Adrenal gland (tissue), 12 donors: ENCODE results near the gene ITIH5. TPM values are rescaled to one million over a fixed set of nuclear protein-coding genes. Genes with fewer than 3 reads are reported as not detected.
A peak's percentile ranks its signal among the peaks of the same experiment; 100 is the strongest.

Source experiments
- DNase-seq, 7 donors: peaks; one replicate each; pipeline ENCODE4 v3.0.0-alpha.2; 2019 to 2020
- H3K27ac ChIP-seq, 5 donors: fragments of 200-600 bp; sonication (generic) in 4 of 5; 1 replicate in 3 of 5; 2 replicates in 2 of 5; pipeline versions ENCODE4 v1.5.1 to v1.8.0; 2016 to 2020; ENCODE audit warnings: mild to moderate bottlenecking in 1 of 5
- H3K27me3 ChIP-seq: fragments of 200-600 bp; 2 replicates; pipeline ENCODE4 v1.8.0; 2021
- H3K36me3 ChIP-seq, 2 donors: fragments of 200-600 bp; replicated peaks in 1 of 2; 1 replicate in 1 of 2; 2 replicates in 1 of 2; pipeline versions ENCODE4 v1.5.1 to v1.8.0; 2018 to 2022
- H3K4me1 ChIP-seq, 2 donors: fragments of 200-600 bp; replicated peaks in 1 of 2; 1 replicate in 1 of 2; 2 replicates in 1 of 2; pipeline versions ENCODE4 v1.5.1 to v1.8.0; 2018 to 2021
- H3K4me3 ChIP-seq, 4 donors: fragments of 200-600 bp; sonication (generic) in 3 of 4; one replicate each; pipeline ENCODE4 v1.5.1; 2016 to 2018
- H3K9me3 ChIP-seq, 3 donors: fragments of 200-600 bp; sonication (generic) in 1 of 3; replicated peaks in 1 of 3; 1 replicate in 2 of 3; 2 replicates in 1 of 3; pipeline versions ENCODE4 v1.5.1 to v1.8.0; 2016 to 2021
- POLR2A ChIP-seq, 2 donors: fragments of 450-650 bp; IDR thresholded peaks; one replicate each; pipeline ENCODE4 v1.6.1; 2017; ENCODE audit warnings: antibody characterized with exemption in 2 of 2, mild to moderate bottlenecking in 2 of 2, moderate library complexity in 1 of 2
- WGBS, 4 donors: extraction: QIAGEN DNeasy Blood & Tissue Kit in 2 of 4; methylation state at CpG; one replicate each; pipeline versions ENCODE4 v1.1.5 to v1.1.7; 2013 to 2017; 5-methylcytosine and 5-hydroxymethylcytosine counted together
- intact Hi-C, 2 donors: fragments of 100-400 bp; cut with DNase I; formaldehyde crosslinking; loops; one replicate each; pipeline versions ENCODE4 v1.14.1 to v1.15.0; 2022 to 2023
- polyA plus RNA-seq, 3 donors: library from polyadenylated mRNA; stranded (reverse); fragments of 200-250 nt in 2 of 3; fragments of 350-450 nt in 1 of 3; fragmentation: Illumina TruSeq in 1 of 3; extraction: RNeasy Lipid Tissue Mini Kit (QIAGEN cat#74804) in 1 of 3; gene quantifications; one replicate each; pipeline ENCODE4 v1.2.3, GENCODE V29; 2013 to 2014
- total RNA-seq, 9 donors: library from RNA; depleted of rRNA in 4 of 9; stranded (reverse); fragments of >200 nt in 4 of 9; fragments of 120-200 nt in 1 of 9; fragmentation: NEBNext Ultra II Directional in 1 of 9; extraction: Animal tissue kit (Norgen Biotek cat#: 25700) in 1 of 9; gene quantifications; one replicate each; pipeline versions ENCODE4 v1.1.0 to v1.2.4, GENCODE V29; 2013 to 2023
- TF ChIP-seq, protein P1 (sequence below), 6 experiments: fragments of 450-650 bp in 4 of 6; fragments of 200-600 bp in 2 of 6; sonication (generic) in 1 of 6; IDR thresholded peaks; 1 replicate in 5 of 6; 2 replicates in 1 of 6; pipeline versions ENCODE4 v1.5.1 to v1.8.0; 2016 to 2021; ENCODE audit warnings: antibody characterized with exemption in 6 of 6, mild to moderate bottlenecking in 2 of 6, moderate library complexity in 1 of 6
- donor health status: healthy with polysubstance abuse.
- donor health status: Bipolar disorder and iron deficiency.
- donor health status: DM: yes; HTN: yes; CAD: no.
- donor health status: DM: no; HTN: no; CAD: no.
- donor health status: DM: no; HTN: no; CAD: no.
- donor health status: DM: yes; HTN: yes; CAD: no.

Gene ITIH5
- total and polyA plus RNA-seq, 12 donors = 0.66 to 6.2 (median 1.7) TPM

DNA sequence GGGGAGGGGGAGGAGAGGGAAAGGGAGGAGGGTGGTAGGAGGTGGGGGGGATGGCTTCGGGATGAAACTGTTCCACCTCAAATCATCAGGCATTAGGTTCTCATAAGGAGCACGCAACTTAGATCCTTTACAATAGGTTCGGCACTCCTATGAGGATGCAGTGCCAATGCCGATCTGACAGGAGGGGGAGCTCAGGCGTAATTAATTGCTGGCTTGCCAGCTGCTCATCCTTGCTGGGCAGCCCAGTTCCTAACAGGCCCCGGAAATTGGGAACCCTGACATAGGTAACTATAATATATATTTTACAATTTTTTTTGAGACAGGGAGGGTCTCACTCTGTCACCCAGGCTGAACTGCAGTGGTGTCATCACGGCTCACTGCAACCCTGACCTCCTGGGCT lies 137.1 kb downstream of the ITIH5 start:
- intact Hi-C loops = loop anchor here (5.0 to 10.0 kb wide), 2 partner anchors 153 to 1775 kb away; no protein-coding TSS in a partner anchor
- WGBS, 4 donors = 40 to 58% (median 45%) methylated on average over 5 to 7 of the region's 7 CpGs

DNA sequence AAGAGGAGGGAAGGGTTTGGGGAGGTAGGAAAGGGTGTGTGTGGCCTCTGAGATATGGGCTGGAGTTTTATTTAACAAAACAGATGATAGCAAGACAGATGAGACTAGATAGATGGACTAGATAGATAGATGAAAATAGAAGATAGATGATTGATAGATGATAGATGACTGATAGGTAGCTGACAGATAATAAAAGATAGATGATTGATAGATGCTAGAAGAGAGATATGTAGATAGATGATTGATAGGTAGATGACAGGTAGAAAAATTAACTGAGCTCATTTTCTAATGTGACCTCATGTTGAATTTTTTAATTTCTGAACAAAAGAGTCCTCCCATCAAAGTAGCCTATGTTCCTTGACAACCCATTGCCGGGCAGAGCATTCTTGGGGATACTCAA lies 139.3 kb downstream of the ITIH5 start:
- no peaks in the 10 kb centered on the region for H3K36me3 ChIP-seq
- WGBS, 4 donors = 83 to 100% (median 95%) methylated on average over 1 of the region's 1 CpG
- H3K4me3 ChIP-seq = no peak overlapping the region
- no peaks in the 10 kb centered on the region for H3K4me1 ChIP-seq
- H3K27me3 ChIP-seq = peaks cover 22% of the 10 kb centered on the region
- no peaks in the 10 kb centered on the region for H3K9me3 ChIP-seq
- intact Hi-C loops = loop anchor here (2.0 to 10.0 kb wide), 3 partner anchors 155 to 1777 kb away; no protein-coding TSS in a partner anchor
- DNase-seq = peak in 1 of 7 donors; percentile 7
- TF ChIP-seq POLR2A (IDR thresholded peaks at IDR 0.05) = no peak
- TF ChIP-seq, protein P1, sequence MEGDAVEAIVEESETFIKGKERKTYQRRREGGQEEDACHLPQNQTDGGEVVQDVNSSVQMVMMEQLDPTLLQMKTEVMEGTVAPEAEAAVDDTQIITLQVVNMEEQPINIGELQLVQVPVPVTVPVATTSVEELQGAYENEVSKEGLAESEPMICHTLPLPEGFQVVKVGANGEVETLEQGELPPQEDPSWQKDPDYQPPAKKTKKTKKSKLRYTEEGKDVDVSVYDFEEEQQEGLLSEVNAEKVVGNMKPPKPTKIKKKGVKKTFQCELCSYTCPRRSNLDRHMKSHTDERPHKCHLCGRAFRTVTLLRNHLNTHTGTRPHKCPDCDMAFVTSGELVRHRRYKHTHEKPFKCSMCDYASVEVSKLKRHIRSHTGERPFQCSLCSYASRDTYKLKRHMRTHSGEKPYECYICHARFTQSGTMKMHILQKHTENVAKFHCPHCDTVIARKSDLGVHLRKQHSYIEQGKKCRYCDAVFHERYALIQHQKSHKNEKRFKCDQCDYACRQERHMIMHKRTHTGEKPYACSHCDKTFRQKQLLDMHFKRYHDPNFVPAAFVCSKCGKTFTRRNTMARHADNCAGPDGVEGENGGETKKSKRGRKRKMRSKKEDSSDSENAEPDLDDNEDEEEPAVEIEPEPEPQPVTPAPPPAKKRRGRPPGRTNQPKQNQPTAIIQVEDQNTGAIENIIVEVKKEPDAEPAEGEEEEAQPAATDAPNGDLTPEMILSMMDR (IDR thresholded peaks at IDR 0.05) = no peak
- no peak overlapping the region for H3K27ac ChIP-seq

More for the DNA sequence above, 137.1 kb downstream of the ITIH5 start:
- peaks cover 18% of the 10 kb centered on the region for H3K27me3 ChIP-seq
- TF ChIP-seq, protein P1 (IDR thresholded peaks at IDR 0.05) = no peak
- no peak for TF ChIP-seq POLR2A (IDR thresholded peaks at IDR 0.05)
- H3K9me3 ChIP-seq = no peaks in the 10 kb centered on the region
- no peak overlapping the region for H3K4me3 ChIP-seq
- H3K27ac ChIP-seq = no peak overlapping the region
- no peaks in the 10 kb centered on the region for H3K4me1 ChIP-seq
- no peaks in the 10 kb centered on the region for H3K36me3 ChIP-seq
- no peak for DNase-seq

DNA sequence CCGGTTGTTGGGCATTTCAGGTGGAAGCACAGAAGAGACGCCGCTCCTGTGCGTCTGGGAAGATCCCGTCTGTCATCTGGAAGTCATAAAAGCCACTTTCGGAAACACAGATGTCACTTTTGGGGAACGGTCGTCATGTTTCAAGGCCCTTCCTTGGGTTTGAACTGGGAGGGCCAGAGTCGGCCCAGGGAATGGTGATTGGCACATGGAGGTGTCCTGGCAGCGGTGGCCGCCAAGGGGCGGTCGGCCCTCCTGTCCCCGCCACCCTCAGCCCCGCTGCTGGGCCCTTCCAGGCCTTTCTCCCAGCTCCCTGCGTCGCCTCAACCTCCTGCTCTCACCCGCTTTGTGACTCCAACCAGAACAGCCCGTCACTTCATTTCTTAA lies 140.8 kb downstream of the ITIH5 start:
- no peak overlapping the region for H3K27ac ChIP-seq
- DNase-seq = no peak
- WGBS, 4 donors = 76 to 82% (median 80%) methylated on average over 16 to 19 of the region's 19 CpGs
- no peaks in the 10 kb centered on the region for H3K4me1 ChIP-seq
- intact Hi-C loops = loop anchor here (2.0 to 10.0 kb wide), 3 partner anchors 156 to 1779 kb away; no protein-coding TSS in a partner anchor
- H3K36me3 ChIP-seq = no peaks in the 10 kb centered on the region
- TF ChIP-seq, protein P1 (IDR thresholded peaks at IDR 0.05) = no peak
- no peak for TF ChIP-seq POLR2A (IDR thresholded peaks at IDR 0.05)
- no peaks in the 10 kb centered on the region for H3K9me3 ChIP-seq
- peaks cover 22% of the 10 kb centered on the region for H3K27me3 ChIP-seq
- no peak overlapping the region for H3K4me3 ChIP-seq

DNA sequence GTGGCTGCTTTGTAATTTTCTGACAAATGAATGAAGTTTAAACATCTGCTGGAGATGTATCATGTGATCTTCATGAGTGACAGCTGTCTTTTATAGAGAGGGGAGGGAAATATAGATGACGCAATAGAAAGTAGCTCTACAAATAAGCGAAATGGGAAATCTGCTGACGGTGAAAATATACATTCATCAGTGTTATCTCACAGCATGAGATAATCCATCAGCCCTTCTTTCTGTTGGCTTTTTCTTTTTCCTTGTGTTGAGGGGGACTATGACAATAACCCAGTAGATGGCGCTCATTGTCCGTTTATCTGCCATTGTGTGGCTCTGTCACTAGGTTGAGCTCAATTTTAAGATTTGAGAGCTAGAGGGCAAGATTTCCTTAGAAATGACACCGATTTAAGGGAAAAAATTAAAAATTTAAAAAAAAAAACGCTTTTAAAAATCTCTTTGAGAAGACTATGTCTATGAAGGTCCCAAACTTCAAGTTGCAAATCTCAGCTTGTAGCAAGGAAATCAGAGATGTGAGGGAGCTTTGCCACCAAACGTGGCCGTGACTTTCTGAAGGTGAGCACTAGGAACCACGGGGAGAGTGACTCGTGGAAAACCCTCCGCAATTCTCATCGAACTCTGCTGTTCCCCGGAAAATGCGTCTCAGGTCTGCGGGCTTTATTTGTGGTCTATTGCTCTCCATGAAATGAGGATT lies 141.3 kb downstream of the ITIH5 start:
- intact Hi-C loops = loop anchor here (2.0 to 10.0 kb wide), 3 partner anchors 157 to 1779 kb away; no protein-coding TSS in a partner anchor
- Histone ChIP-seq H3K4me3 (no peak overlapping the region), H3K27me3 (peaks cover 19% of the 10 kb centered on the region), H3K27ac (no peak overlapping the region), H3K4me1 (no peaks in the 10 kb centered on the region), H3K9me3 (no peaks in the 10 kb centered on the region), H3K36me3 (no peaks in the 10 kb centered on the region)
- TF ChIP-seq, protein P1 (IDR thresholded peaks at IDR 0.05) = peak; percentile 65 to 94 (median 86)
- TF ChIP-seq POLR2A (IDR thresholded peaks at IDR 0.05) = no peak
- peak; percentile 59 to 84 (median 75) for DNase-seq
- WGBS, 4 donors = 33 to 38% (median 33%) methylated on average over 16 of the region's 16 CpGs
